Epidermal melanocyte (primary cell): Measurements from ENCODE around the gene TWSG1.
"Not testable (repeated sequence)": the region's sequence is repeated elsewhere in the genome, so short reads cannot be mapped to it uniquely, and the experiment has no call there.

Experiments used
- DNase-seq: peaks from one replicate; pipeline ENCODE4 v3.0.0; 2011; ENCODE audit warnings: low spot score; ENCODE audit not compliant: insufficient read length

The TWSG1 gene

DNA sequence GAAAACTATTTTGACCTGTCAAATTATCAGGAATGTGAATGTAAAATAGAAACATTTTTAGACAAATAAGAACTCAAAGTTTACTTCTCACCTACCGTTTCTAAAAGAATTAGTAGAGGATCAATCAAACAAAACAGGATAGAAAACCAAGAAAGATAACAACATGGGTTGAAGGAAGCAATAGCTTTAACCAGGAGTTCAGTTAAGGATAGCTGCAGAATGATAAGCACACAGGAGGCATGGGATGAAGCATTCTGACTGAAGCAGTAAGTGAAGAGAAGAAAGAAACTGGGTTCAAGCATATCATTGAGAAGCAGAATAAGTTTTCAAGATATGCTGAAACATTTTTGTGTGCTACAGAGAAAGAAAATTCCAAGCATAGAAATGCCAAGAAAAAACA, 52.3 kb downstream of the TWSG1 start:
- no peak for DNase-seq

DNA sequence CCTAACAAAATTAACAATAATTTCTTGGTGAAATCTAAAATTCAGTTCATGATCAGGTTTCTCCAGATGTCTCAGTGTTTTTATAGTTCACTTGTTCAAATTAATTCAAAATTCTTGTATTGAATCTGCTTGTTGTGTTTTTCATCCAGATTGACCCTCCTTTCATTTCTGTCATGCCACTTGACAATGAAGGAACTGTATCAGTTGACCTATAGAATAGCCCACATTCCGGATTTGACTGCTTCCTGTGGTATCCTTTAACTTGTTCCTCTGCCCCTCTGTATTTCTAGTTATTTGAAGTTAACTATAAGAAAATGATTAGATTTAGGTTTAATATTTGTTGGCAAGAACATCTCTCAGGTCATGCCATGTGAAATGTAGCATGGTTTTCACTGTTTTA, 53.3 kb downstream of the TWSG1 start:
- DNase-seq = no peak

DNA sequence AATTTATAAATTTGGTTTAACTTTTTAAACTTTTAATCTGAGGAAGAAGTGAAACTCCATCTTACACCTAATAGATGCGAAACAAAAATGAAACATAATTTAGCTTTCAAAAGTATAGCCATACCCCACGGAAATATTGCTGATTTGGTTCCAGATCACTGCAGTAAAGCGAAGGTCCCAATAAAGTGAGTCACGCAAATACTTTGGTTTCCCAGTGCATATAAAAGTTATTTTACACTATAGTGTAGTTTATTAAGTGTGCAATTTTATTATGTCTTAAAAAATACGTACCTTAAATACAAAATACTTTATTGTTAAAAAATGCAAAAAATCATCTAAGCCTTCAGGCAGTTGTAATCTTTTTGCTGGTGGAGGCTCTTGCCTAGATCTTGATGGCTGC, 55.1 kb downstream of the TWSG1 start:
- DNase-seq = no peak

DNA sequence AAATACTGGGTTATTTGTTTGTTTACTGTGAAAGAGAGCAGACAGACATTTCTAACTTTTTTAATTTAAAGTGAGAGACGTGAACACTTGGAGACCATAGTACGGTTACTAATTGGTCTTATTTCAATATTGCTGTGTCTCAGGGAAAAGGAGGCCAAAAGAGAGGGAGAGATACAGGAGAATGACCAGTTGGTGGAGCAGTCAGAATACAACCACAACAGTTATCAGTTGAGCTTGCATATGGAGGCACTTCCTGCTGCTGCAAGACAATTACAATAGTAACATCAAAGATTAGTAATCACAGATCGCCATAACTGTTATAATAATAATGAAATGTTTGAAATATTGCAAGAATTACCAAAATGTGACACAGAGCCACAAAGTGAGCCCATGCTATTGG, 58.2 kb downstream of the TWSG1 start:
- no peak for DNase-seq

DNA sequence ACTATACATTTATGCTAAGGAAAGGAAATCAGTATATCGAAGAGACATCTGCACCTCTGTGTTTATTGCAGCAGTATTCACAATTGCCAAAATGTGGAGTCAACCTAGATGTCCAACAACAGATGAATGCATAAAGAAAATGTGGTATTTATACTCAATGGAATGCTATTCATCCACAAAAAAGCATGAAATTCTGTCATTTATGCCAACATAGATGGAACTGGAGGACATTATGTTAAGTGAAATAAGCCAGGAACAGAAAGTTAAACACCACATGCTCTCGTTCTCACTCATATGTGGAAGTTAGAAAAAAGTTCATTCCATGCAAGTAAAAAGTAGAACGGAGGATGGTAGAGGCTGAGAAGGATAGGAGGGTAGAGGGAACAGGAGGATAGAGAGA, 59.5 kb downstream of the TWSG1 start:
- DNase-seq = no peak

DNA sequence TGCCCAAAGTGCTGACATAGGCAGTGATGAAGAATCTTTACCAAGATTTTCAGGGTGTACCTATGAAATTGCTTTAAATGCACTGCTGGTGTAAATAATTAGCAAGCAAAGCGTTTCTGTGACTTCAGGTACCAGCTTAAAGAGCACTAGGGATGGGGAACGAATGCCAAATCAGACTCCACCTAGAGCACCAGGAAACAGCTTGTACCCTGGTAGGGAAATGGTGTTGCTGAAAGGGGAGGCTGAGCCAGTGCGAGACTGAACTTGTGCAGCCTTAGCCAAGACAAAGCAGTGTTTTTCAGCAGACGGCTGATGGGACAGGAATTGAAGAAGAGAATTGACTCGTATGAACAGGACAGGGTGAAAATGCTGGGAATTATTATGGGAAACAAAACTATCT, 65.6 kb downstream of the TWSG1 start:
- no peak for DNase-seq

DNA sequence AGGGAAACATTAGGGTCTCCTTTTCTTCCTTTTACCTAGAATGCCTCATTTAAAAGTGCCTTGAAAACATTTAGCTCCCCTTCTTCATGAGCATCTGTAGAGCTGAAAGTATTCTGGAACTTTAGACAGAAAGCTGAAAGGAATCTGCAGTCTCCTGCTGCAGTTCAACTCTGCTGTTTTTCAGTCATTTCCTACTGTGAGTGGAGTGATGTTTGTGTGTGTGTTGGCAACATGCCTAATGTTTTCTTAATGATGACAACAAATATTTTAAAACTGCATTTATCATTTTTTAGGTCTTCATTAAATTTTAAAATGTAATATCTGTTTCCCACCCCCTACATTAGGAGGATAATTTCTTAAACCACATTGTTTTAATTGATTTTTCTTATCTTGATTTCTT, 66.6 kb downstream of the TWSG1 start:
- DNase-seq = no peak

DNA sequence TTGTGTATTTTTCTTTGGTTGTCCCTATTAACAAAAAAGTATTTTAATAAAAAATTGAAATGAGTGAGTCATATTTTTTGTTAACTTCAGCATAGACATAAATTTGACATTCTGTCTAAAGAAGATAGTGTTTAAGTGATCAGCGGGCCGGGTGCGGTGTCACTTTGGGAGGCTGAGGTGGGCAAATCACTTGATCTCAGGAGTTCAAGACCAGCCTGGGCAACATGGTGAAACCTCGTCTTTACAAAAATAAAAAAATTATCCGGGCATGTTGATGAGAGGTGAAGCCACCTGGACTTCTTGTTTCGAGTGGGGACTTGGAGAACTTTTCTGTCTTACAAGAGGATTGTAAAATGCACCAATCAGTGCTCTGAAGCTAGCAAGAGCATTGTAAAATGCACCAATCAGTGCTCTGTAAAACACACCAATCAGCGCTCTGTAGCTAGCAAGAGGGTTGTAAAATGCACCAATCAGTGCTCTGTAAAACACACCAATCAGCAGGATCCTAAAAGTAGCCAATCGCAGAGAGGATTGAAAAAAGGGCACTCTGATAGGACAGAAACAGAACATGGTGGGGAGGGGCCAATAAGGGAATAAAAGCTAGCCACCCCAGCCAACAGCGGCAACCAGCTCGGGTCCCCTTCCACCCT, 67.9 kb downstream of the TWSG1 start:
- not testable (repeated sequence) for DNase-seq

DNA sequence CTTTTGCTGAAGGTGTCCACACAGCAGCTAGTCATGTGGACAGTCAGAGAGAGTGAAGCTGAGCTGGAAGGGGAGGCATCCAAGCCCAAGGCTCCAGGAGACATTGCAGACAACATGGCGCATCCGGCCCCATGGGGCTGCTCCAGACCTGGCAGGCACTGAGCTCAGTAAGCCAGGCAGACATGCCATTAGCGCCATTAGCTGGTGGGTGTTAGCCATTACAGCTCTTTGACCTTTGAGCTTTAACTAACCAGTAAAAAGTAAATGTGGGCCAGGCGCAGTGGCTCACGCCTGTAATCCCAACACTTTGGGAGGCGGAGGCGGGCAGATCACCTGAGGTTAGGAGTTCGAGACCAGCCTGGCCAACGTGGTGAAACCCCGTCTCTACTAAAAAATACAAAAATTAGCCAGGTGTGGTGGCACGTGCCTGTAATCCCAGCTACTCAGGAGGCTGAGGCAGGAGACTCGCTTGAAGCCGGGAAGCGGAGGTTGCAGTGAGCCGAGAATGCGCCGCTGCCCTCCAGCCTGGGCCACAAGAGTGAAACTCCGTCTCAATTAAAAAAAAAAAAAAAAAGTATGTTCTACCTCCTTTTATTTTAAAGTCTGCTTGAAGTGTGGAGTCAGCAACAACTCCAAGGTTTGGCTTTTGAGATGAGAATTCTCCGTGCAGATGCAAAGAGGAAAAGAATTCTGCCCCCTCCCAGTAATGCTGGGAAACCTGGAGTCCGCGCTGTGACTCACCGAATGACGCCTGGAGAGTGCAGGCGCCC, 69.4 kb downstream of the TWSG1 start:
- no peak for DNase-seq

DNA sequence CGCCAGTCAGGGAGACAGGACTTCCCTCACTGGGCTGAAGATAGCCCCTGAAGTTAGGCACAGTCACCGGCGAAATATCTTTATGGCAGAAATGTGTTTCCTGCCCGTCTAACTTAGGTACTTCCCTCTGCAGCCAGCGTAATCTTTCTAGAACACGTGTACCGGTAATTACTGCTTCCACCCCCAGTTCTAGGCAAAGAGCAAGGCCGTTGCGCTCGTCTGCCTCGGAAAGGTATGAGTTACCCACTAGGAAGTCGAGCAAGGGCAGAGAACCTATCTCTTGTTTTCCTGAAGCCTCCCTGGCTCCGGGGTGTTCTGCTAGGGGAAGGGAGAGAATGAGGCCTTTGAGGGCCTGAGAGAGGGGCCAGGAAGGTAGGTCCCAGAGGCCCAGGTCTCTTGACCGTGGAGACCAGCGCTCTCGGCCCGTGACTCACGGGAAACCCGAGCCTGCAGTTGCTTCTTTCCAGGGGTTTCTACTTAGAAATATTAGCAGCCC, 70.0 kb downstream of the TWSG1 start:
- DNase-seq = no peak

DNA sequence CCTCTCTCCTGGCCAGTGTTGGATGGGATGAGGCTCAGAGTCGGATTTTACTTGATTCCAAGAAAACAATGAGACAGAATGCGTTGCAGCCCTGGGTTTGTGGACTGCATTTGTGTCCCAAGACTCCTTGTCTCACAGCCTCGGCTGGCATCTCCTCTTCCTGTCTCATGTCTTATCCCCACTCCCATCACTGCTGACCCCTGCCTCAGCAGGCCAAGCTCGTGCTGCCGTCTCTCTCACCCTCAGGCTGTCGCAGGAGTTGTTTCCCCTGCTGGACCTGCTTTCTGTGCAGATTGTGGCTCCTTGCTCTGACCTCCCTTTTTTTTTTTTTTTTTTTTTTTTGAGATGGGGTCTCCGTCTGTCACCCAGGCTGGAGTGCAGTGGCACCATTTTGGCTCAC, 70.6 kb downstream of the TWSG1 start:
- no peak for DNase-seq

DNA sequence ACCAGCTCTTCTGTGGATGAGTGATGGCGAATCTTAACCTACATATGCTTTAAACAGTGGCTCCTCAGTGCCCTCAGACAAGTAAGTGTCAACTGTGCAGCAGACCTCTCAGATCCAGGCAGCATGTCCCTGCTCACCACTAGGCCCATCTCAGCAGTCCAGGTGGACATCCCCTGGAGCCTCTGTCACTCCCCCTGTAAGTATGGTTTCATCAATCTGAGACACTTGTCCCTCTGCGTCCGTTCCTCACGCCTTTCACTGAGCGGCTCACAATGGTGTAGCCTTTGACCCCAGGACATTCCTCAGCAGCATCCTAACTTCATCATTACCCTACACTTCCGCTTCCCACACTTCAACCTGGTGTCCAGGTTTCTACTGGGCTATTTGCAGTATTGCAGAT, 71.4 kb downstream of the TWSG1 start:
- no peak for DNase-seq

DNA sequence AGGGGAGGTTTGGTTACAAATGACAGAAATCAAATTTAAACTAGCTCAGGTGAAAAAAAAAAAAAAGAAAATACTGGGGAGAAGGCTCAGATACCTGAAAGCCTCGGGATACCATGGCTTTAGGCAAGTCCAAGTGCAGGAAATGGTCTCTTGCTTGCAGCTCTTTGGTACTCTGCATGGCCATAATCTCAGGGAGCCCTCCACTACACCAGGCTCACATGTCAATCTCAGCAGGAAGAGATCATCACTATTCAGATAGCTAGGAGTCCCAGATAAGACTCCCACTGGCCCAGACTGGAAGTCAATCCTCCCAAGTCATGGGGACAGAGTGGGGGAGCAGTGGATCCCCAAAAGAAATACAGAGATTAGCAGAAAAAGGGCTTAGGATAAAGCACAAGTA, 75.9 kb downstream of the TWSG1 start:
- no peak for DNase-seq

DNA sequence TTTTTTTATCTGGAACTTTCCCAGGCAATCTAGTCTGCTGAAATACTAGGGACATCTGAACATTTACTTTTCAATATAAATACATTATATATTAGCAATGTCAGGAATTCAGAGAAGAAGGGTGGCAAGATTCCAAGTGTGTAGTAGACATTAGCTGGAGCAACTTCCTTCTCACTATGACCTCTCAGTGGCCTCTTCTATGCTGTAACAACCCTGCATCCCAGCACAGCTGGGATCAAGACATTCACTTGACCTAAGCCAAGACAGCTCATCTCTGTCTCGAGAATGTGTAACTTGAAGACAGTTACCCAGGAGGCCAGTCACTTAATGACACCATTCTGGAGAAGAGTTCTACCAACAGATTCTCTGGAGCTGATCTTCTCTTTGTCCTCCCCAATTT, 79.0 kb downstream of the TWSG1 start:
- no peak for DNase-seq

DNA sequence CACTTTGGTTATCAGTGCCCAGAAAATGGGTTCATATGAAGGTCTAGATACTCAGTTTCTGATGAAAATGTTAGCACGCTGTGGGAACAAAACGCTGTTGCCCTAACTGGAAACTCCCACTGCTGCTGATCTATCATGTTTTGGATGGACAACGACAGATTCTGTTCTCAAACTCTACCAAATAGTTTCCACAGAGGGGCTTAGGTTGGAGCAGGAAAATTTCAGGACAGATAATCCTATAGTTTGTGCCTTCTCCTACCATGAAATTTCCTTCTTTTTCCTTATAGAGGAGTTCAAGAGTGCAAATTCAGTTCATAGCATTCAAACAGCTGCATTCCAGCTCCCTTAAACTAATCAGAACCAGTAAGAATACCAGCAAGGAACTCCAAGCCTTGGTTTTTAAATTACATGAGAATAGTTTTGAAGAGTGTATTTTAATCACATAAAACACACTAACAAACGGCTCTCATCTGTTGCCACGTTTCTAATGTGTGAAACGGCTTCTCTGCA, 82.0 kb downstream of the TWSG1 start:
- DNase-seq = no peak

DNA sequence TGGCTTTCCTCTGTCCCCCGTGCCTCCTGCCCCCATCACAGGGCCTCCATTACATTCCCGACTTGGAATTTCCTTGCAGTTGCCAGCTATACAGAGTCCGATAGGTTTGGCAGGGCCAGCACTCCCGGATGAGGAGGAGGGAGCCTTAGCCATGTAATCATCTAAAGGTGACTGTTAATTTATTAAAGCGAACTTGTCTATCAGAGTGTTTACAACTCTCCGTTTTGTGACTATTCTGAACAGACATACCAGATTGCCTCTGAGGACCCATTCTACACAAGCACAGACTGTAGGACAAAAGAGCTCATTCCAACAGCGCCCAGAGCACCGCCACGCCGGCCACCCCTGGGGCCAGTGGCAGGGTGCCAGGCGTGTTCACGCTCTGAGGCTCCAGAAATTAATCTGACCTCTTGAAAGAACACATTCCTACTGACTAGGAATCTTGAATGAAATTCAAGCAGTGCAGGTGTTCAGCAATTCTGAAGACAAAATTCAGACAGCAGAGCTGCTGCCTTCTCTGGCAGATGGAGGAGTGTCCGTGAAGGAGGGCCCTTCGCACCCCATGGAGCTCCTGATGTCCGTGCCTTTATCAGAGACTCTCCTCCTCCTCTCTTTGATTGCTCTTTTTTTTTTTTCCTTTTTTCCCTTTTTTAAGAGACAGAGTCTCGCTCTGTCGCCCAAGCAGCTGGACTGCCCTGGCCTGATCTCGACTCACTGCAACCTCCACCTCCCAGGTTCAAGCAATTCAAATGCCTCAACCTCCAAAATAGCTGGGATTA, 82.7 kb downstream of the TWSG1 start:
- peak; percentile 46 for DNase-seq

DNA sequence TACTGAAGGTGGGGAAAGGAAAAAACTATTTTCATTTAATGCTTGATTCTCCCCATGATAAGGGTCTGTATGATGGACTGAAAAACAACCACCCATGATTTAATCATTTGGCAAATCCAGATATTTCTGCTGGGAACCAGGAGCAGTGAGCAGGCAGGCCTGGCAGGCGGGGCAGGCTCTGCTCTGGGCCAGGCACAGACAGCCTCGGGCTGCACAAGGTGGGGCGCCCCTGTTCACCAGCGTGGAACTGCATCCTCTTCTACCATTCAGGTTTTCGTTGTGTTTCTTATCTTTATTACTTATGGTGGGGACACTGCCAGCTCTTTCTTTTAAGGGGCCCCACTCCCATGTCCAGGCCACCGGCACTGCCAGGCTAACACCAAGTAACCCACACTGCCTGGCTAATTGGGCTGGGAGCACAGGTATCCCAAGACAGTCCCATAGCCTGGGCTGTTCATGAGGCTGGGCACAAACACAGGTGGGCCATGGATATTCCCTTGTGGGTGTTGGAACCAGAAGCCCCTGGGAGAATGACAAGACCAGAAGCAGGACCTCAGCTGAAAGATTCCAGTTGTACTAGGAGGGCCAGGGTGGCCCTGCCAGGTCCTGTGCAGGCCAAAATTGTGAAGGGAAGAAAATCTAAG, 83.6 kb downstream of the TWSG1 start:
- no peak for DNase-seq

DNA sequence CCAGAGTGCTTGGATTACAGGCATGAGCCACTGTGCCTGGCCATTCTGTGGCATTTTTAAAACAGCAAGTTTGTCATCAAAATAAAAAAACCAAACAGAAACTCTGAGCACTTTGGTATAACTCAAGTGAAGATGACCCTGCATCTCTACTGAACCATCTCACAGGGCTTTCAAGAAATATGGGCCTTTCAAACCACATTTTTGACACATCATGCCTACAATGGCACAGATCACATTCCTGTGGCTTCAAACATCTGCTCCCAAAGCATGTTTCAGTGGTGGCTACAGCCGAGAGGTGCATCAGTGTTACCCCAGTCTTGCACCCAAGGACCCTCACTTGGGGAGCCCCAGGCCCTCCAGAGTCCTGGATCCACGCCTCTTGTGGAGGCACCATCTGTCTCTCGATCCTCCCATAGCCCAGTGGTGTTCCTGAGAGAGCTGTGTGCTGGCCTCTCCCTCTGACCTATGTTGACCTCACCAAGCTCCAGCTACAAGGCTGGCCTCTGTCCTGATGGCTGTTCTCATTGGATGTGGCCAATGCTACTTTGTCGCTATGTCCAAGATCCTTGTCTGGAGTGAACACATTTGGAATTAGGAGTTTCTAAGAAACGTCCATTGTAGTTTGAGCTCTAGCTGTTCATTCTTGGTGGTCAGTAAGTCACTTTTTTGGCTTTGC, 85.5 kb downstream of the TWSG1 start:
- peak; percentile 22 for DNase-seq

DNA sequence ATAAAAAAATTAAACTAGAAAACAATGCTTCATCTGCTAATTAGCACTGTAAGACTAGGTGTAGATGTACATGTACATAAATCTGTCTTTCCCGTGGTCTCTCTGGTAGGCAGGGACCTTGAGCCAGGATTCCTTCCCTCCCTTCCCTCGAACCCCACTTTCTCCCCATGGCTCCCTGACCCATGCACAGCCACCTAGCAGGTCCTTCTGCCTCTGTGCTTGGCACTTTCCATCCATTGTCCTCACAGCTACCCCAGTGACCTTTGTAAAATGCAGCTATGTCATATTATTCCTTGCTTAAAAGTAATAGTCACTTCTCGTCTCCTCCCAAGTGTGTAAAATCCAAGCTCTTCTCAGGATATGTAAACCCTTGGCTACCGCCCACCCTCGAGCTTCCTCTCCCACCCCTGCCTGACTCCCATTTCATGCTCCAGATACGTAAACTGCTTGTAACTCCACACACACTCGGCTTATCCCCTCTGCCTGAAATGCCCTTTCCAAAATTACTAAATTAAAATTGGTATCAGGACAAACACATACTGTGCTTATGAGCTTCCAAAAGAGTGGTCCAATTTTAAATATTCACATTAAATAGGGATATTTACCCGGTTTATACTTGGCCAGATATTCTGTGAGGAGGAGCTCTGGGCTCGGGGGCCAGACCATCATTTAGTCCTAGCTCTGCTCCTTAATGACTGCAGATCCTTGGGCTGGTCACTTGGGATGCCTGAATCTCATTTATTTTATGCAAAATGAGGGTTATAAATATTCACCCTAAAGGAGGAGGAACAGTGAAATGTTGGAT, 86.7 kb downstream of the TWSG1 start:
- no peak for DNase-seq

DNA sequence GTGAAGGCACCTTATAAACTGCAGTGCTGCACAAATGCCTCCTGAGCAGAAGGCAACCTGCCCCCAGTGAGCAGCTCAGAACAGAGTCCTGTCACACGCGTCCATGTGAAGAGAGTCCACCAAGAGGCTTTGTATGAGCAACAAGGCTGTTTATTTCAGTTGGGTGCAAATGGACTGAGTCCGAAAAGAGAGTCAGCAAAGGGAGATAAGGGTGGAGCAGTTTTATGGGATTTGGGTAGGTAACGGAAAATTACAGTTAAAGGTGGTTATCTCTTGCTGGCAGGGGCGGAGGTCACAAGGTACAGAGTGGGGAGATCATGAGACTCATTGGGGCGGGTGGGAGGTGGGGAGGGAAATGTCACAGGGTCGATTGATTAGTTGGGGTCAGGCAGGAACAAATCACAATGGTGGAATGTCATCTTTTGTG, 87.3 kb downstream of the TWSG1 start:
- DNase-seq = no peak
